HEK293 (cell line): ENCODE results near the gene CMC1.
"Not testable (repeated sequence)": the region's sequence is repeated elsewhere in the genome, so short reads cannot be mapped to it uniquely, and the experiment has no call there.

Source experiments
- CTCF ChIA-PET: fragments of 350-600 bp; formaldehyde crosslinking; extraction: SDS; loops from one replicate; lab custom pipeline; 2021; ENCODE audit warnings: antibody characterized with exemption; lab: Yijun Ruan, JAX
- POLR2A ChIA-PET: fragments of 300-600 bp; formaldehyde crosslinking; extraction: SDS; loops from one replicate; lab custom pipeline; 2020; ENCODE audit warnings: antibody characterized with exemption, inconsistent platforms; lab: Yijun Ruan, JAX
- H3K27ac ChIP-seq: fragments of 200-500 bp; sonication (Bioruptor generic); 2 replicates; pipeline ENCODE4 v1.5.1; 2014; ENCODE audit warnings: low read depth, low read length, control low read depth, inconsistent platforms; ENCODE audit errors: extremely low read depth
- H3K36me3 ChIP-seq, 2 experiments: fragments of 200-500 bp in 1 of 2; sonication (Bioruptor generic) in 1 of 2; 1 replicate in 1 of 2; 2 replicates in 1 of 2; pipeline ENCODE4 v1.5.1; 2014 to 2017; ENCODE audit warnings: inconsistent platforms in 2 of 2, low read length in 2 of 2; ENCODE audit not compliant: control insufficient read depth in 2 of 2, insufficient read depth in 1 of 2
- H3K4me1 ChIP-seq: fragments of 200-500 bp; sonication (Bioruptor generic); 2 replicates; pipeline ENCODE4 v1.5.1; 2014; ENCODE audit warnings: mild to moderate bottlenecking, low read length, inconsistent platforms; ENCODE audit not compliant: control insufficient read depth, insufficient read depth
- H3K4me3 ChIP-seq: 2 replicates; pipeline ENCODE4 v1.5.1; 2011; ENCODE audit warnings: low read depth, mild to moderate bottlenecking, control low read depth, low read length, moderate library complexity
- H3K9me3 ChIP-seq: fragments of 200-500 bp; sonication (Bioruptor generic); 2 replicates; pipeline ENCODE4 v1.5.1; 2014; ENCODE audit warnings: low read depth, low read length, inconsistent platforms; ENCODE audit not compliant: control insufficient read depth, insufficient read depth
- GFI1B ChIP-seq: fragments of 450-650 bp; formaldehyde crosslinking; IDR thresholded peaks from 2 replicates; pipeline ENCODE4 v1.5.1; 2016; ENCODE audit warnings: missing biosample characterization, missing genetic modification characterization
- IKZF3 ChIP-seq: fragments of 450-650 bp; IDR thresholded peaks from 2 replicates; pipeline ENCODE4 v1.5.0; 2018; ENCODE audit warnings: missing biosample characterization, mild to moderate bottlenecking, missing genetic modification characterization, moderate library complexity
- MZF1 ChIP-seq: fragments of 450-650 bp; formaldehyde crosslinking; IDR thresholded peaks from 2 replicates; pipeline ENCODE4 v1.5.1; 2017; ENCODE audit warnings: missing biosample characterization, missing genetic modification characterization, borderline replicate concordance
- OSR2 ChIP-seq: fragments of 450-650 bp; formaldehyde crosslinking; IDR thresholded peaks from 2 replicates; pipeline ENCODE4 v1.5.1; 2016; ENCODE audit warnings: missing biosample characterization, missing genetic modification characterization
- ZFP69B ChIP-seq: fragments of 450-650 bp; formaldehyde crosslinking; IDR thresholded peaks from 2 replicates; pipeline ENCODE4 v1.5.1; 2016; ENCODE audit warnings: missing biosample characterization, missing genetic modification characterization
- ZNF521 ChIP-seq: fragments of 450-650 bp; formaldehyde crosslinking; IDR thresholded peaks from 2 replicates; pipeline ENCODE4 v1.5.1; 2017; ENCODE audit warnings: missing biosample characterization, mild to moderate bottlenecking, missing genetic modification characterization
- ZNF529 ChIP-seq: fragments of 450-650 bp; formaldehyde crosslinking; IDR thresholded peaks from 2 replicates; pipeline ENCODE4 v1.5.1; 2017; ENCODE audit warnings: missing genetic modification characterization, missing biosample characterization; ENCODE audit not compliant: insufficient replicate concordance
- ZNF600 ChIP-seq: fragments of 450-650 bp; formaldehyde crosslinking; IDR thresholded peaks from 2 replicates; pipeline ENCODE4 v1.5.1; 2016; ENCODE audit warnings: missing biosample characterization, missing genetic modification characterization
- TF ChIP-seq, protein P1 (sequence below): fragments of 450-650 bp; formaldehyde crosslinking; conservative IDR thresholded peaks from 2 replicates; pipeline ENCODE4 v1.5.1; 2016; ENCODE audit warnings: low read depth, missing biosample characterization, missing genetic modification characterization
- TF ChIP-seq, protein P2 (sequence below): fragments of 450-650 bp; formaldehyde crosslinking; IDR thresholded peaks from 2 replicates; pipeline ENCODE4 v1.5.1; 2016; ENCODE audit warnings: missing biosample characterization, missing genetic modification characterization, borderline replicate concordance
- TF ChIP-seq, protein P3 (sequence below): fragments of 450-650 bp; formaldehyde crosslinking; IDR thresholded peaks from 2 replicates; pipeline ENCODE4 v1.5.1; 2016; ENCODE audit warnings: missing biosample characterization, missing genetic modification characterization
- TF ChIP-seq, protein P4 (sequence below): fragments of 450-650 bp; formaldehyde crosslinking; IDR thresholded peaks from 2 replicates; pipeline ENCODE4 v1.5.1; 2016; ENCODE audit warnings: missing biosample characterization, missing genetic modification characterization, borderline replicate concordance

The CMC1 gene

DNA sequence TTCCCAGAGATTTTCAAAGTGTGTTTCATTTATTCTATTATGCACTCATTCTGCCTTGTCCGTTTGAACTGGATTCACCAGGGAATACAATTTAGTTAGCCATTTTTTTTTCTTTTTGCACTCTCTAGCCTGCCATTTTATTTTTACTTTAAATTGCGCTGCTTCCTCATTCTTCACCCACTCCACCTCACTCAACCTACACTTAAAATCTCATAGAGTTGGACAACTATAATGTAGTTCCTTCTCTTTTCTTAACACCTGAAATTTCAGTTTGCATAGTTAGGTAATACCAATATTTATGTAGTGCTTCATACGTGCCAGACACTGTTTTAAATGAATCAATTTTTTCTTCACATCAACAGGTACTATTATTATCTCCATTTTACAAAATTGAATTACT is 42.4 kb upstream of the CMC1 start:
- POLR2A ChIA-PET: no interaction called here
- no peak overlapping the region for H3K27ac ChIP-seq

DNA sequence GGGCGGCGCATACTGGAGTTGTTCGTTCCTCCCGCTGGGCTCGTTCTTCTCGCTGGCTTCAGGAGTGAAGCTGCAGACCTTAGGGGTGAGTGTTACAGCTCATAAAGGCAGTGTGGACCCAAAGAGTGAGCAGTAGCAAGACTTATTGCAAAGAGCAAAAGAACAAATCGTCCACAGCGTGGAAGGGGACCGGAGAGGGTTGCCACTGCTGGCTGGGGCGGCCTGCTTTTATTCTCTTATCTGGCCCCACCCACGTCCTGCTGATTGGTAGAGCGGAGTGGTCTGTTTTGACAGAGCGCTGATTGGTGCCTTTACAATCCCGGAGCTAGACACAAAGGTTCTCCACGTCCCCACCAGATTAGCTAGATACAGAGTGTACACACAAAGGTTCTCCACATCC is 41.8 kb upstream of the CMC1 start:
- POLR2A ChIA-PET, H3K4me3 ChIP-seq, H3K4me1 ChIP-seq, CTCF ChIA-PET, H3K27ac ChIP-seq, H3K36me3 ChIP-seq, H3K9me3 ChIP-seq: not testable (repeated sequence)

More for the DNA sequence above, 42.4 kb upstream of the CMC1 start:
- CTCF ChIA-PET: no interaction called here
- no peak overlapping the region for H3K4me3 ChIP-seq
- TF ChIP-seq IKZF3 (tag by site-specific recombination) (no peak), ZNF521 (tag by site-specific recombination) (no peak), ZNF529 (no peak), ZNF600 (tag by site-specific recombination) (no peak), GFI1B (tag by site-specific recombination) (no peak), MZF1 (tag by site-specific recombination) (no peak), ZFP69B (tag by site-specific recombination) (no peak), OSR2 (no peak)
- TF ChIP-seq, protein P1, sequence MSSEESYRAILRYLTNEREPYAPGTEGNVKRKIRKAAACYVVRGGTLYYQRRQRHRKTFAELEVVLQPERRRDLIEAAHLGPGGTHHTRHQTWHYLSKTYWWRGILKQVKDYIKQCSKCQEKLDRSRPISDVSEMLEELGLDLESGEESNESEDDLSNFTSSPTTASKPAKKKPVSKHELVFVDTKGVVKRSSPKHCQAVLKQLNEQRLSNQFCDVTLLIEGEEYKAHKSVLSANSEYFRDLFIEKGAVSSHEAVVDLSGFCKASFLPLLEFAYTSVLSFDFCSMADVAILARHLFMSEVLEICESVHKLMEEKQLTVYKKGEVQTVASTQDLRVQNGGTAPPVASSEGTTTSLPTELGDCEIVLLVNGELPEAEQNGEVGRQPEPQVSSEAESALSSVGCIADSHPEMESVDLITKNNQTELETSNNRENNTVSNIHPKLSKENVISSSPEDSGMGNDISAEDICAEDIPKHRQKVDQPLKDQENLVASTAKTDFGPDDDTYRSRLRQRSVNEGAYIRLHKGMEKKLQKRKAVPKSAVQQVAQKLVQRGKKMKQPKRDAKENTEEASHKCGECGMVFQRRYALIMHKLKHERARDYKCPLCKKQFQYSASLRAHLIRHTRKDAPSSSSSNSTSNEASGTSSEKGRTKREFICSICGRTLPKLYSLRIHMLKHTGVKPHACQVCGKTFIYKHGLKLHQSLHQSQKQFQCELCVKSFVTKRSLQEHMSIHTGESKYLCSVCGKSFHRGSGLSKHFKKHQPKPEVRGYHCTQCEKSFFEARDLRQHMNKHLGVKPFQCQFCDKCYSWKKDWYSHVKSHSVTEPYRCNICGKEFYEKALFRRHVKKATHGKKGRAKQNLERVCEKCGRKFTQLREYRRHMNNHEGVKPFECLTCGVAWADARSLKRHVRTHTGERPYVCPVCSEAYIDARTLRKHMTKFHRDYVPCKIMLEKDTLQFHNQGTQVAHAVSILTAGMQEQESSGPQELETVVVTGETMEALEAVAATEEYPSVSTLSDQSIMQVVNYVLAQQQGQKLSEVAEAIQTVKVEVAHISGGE: no peak
- TF ChIP-seq, protein P2, sequence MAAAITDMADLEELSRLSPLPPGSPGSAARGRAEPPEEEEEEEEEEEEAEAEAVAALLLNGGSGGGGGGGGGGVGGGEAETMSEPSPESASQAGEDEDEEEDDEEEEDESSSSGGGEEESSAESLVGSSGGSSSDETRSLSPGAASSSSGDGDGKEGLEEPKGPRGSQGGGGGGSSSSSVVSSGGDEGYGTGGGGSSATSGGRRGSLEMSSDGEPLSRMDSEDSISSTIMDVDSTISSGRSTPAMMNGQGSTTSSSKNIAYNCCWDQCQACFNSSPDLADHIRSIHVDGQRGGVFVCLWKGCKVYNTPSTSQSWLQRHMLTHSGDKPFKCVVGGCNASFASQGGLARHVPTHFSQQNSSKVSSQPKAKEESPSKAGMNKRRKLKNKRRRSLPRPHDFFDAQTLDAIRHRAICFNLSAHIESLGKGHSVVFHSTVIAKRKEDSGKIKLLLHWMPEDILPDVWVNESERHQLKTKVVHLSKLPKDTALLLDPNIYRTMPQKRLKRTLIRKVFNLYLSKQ: no peak
- TF ChIP-seq, protein P3, sequence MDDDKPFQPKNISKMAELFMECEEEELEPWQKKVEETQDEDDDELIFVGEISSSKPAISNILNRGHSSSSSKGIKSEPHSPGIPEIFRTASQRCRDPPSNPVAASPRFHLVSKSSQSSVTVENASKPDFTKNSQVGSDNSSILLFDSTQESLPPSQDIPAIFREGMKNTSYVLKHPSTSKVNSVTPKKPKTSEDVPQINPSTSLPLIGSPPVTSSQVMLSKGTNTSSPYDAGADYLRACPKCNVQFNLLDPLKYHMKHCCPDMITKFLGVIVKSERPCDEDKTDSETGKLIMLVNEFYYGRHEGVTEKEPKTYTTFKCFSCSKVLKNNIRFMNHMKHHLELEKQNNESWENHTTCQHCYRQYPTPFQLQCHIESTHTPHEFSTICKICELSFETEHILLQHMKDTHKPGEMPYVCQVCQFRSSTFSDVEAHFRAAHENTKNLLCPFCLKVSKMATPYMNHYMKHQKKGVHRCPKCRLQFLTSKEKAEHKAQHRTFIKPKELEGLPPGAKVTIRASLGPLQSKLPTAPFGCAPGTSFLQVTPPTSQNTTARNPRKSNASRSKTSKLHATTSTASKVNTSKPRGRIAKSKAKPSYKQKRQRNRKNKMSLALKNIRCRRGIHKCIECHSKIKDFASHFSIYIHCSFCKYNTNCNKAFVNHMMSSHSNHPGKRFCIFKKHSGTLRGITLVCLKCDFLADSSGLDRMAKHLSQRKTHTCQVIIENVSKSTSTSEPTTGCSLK (tag by site-specific recombination): no peak
- TF ChIP-seq, protein P4, sequence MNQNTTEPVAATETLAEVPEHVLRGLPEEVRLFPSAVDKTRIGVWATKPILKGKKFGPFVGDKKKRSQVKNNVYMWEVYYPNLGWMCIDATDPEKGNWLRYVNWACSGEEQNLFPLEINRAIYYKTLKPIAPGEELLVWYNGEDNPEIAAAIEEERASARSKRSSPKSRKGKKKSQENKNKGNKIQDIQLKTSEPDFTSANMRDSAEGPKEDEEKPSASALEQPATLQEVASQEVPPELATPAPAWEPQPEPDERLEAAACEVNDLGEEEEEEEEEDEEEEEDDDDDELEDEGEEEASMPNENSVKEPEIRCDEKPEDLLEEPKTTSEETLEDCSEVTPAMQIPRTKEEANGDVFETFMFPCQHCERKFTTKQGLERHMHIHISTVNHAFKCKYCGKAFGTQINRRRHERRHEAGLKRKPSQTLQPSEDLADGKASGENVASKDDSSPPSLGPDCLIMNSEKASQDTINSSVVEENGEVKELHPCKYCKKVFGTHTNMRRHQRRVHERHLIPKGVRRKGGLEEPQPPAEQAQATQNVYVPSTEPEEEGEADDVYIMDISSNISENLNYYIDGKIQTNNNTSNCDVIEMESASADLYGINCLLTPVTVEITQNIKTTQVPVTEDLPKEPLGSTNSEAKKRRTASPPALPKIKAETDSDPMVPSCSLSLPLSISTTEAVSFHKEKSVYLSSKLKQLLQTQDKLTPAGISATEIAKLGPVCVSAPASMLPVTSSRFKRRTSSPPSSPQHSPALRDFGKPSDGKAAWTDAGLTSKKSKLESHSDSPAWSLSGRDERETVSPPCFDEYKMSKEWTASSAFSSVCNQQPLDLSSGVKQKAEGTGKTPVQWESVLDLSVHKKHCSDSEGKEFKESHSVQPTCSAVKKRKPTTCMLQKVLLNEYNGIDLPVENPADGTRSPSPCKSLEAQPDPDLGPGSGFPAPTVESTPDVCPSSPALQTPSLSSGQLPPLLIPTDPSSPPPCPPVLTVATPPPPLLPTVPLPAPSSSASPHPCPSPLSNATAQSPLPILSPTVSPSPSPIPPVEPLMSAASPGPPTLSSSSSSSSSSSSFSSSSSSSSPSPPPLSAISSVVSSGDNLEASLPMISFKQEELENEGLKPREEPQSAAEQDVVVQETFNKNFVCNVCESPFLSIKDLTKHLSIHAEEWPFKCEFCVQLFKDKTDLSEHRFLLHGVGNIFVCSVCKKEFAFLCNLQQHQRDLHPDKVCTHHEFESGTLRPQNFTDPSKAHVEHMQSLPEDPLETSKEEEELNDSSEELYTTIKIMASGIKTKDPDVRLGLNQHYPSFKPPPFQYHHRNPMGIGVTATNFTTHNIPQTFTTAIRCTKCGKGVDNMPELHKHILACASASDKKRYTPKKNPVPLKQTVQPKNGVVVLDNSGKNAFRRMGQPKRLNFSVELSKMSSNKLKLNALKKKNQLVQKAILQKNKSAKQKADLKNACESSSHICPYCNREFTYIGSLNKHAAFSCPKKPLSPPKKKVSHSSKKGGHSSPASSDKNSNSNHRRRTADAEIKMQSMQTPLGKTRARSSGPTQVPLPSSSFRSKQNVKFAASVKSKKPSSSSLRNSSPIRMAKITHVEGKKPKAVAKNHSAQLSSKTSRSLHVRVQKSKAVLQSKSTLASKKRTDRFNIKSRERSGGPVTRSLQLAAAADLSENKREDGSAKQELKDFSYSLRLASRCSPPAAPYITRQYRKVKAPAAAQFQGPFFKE (tag by site-specific recombination): no peak
- no peaks in the 10 kb centered on the region for H3K4me1 ChIP-seq
- no peaks in the 10 kb centered on the region for H3K9me3 ChIP-seq
- H3K36me3 ChIP-seq: no peaks in the 10 kb centered on the region

DNA sequence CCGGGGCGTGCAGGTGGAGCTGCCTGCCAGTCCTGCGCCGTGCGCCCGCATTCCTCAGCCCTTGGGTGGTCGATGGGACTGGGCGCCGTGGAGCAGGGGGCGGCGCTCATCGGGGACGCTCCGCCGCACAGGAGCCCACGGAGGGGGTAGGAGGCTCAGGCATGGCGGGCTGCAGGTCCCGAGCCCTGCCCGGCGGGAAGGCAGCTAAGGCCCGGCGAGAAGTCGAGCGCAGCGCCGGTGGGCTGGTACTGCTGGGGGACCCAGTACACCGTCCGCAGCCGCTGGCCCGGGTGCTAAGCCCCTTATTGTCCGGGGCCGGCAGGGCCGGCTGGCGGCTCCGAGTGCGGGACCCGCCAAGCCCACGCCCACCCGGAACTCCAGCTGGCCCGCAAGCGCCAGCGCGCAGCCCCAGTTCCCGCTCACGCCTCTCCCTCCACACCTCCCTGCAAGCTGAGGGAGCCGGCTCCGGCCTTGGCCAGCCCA is 41.0 kb upstream of the CMC1 start:
- H3K4me1 ChIP-seq, H3K4me3 ChIP-seq, CTCF ChIA-PET, POLR2A ChIA-PET, H3K9me3 ChIP-seq, H3K36me3 ChIP-seq, H3K27ac ChIP-seq: not testable (repeated sequence)
